ENCODE data around the gene SLC9A4.
"Not testable (repeated sequence)": the region's sequence is repeated elsewhere in the genome, so short reads cannot be mapped to it uniquely, and the experiment has no call there.

Gene SLC9A4

GRCh38 chr2:102551329-102552096, 78.5 kb downstream of the SLC9A4 start:
- no peak for DNase-seq

GRCh38 chr2:102553601-102554000, 80.6 kb downstream of the SLC9A4 start:
- DNase-seq: no peak

GRCh38 chr2:102558463-102558862, 85.4 kb downstream of the SLC9A4 start:
- DNase-seq: peak; percentile 32

GRCh38 chr2:102562542-102562941, 89.5 kb downstream of the SLC9A4 start:
- DNase-seq: not testable (repeated sequence)

- DNase-seq: no peak
Measured at GRCh38 chr2:102575888-102576287, 102.9 kb downstream of the SLC9A4 start.

DNA sequence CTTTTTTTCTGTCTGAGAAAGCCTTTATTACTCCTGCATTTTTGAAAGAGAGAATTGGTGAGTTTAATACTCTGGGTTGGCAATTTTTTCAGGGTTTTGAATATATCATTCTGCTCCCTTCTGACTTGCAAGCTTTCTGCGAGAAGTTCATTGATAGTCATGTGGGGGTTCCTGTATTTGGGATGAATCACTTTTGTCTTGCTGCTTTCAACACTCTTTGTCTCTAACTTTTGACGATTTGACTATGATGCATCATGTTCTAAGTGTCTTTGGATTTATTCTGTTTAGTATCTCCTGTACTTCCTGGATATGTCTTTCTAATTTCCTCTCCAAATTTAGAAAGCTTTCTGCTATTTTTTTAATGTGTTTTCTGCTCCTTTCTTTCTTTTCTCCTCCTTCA, 105.3 kb downstream of the SLC9A4 start:
- no peak for DNase-seq

- no peak for DNase-seq
Measured at GRCh38 chr2:102581911-102582310, 108.9 kb downstream of the SLC9A4 start.

DNA sequence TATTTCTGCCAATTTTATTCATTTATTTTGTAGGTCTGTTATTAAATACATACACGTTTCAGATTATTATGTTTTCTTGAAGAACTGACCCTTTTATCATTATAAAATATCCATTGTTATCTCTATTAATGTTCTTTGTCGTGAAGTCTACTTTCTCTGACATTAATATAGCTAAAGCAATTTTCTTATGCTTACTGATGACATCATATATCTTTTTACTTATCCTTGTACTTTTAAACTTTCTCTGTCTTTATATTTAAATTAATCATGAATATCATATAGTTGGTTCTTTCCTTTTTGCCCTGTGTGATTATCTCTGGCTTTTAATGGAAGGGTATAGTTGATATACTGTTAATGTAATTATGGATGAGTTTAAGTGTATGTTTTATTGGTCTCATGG, 109.8 kb downstream of the SLC9A4 start:
- no peak for DNase-seq

All from HCEC 1CT (cell line).